GM12874 (cell line): Measurements from ENCODE around the gene SOD2.

Source experiments
- CTCF ChIP-seq: IDR thresholded peaks from 2 replicates; pipeline ENCODE4 v1.5.1; 2011; ENCODE audit warnings: low read depth, mild to moderate bottlenecking, control low read depth, low read length, moderate library complexity; ENCODE audit not compliant: insufficient read depth

Gene SOD2

GRCh38 chr6:159689001-159689400, 4.0 kb downstream of the SOD2 start:
- no peak for TF ChIP-seq CTCF

GRCh38 chr6:159688266-159688905, 4.7 kb downstream of the SOD2 start:
- no peak for TF ChIP-seq CTCF

GRCh38 chr6:159687341-159687740, 5.7 kb downstream of the SOD2 start:
- TF ChIP-seq CTCF: no peak

GRCh38 chr6:159686703-159687102, 6.3 kb downstream of the SOD2 start:
- TF ChIP-seq CTCF: no peak

- no peak for TF ChIP-seq CTCF
Measured at GRCh38 chr6:159686040-159686439, 7.0 kb downstream of the SOD2 start.

- TF ChIP-seq CTCF: no peak
Measured at GRCh38 chr6:159684013-159684304, 9.1 kb downstream of the SOD2 start.

GRCh38 chr6:159682810-159683209, 10.2 kb downstream of the SOD2 start:
- no peak for TF ChIP-seq CTCF
